Peyer's patch (tissue), 4 donors: ENCODE measurements around the gene BICRAL. TPM values are rescaled to one million over a fixed set of nuclear protein-coding genes. Genes with fewer than 3 reads are reported as not detected.
A peak's percentile ranks its signal among the peaks of the same experiment; 100 is the strongest.

ENCODE experiments used
- DNase-seq, 3 donors: peaks; one replicate each; pipeline ENCODE4 v3.0.0-alpha.2; 2017 to 2019
- H3K27ac ChIP-seq, 4 donors: fragments of 200-600 bp; sonication (generic); one replicate each; pipeline ENCODE4 v1.5.1; 2016 to 2019
- H3K27me3 ChIP-seq, 2 donors: fragments of 200-600 bp; sonication (generic); one replicate each; pipeline ENCODE4 v1.5.1; 2019
- H3K36me3 ChIP-seq, 3 donors: fragments of 200-600 bp; sonication (generic); one replicate each; pipeline ENCODE4 v1.5.1; 2016 to 2019
- H3K4me1 ChIP-seq, 4 donors: fragments of 200-600 bp; sonication (generic); one replicate each; pipeline ENCODE4 v1.5.1; 2016 to 2019
- H3K4me3 ChIP-seq, 4 donors: fragments of 200-600 bp; sonication (generic); 1 replicate in 3 of 4; 2 replicates in 1 of 4; pipeline ENCODE4 v1.5.1; 2016 to 2019; ENCODE audit warnings: mild to moderate bottlenecking in 1 of 4
- H3K9me3 ChIP-seq, 4 donors: fragments of 200-600 bp; sonication (generic); one replicate each; pipeline ENCODE4 v1.5.1; 2016 to 2019; ENCODE audit warnings: mild to moderate bottlenecking in 1 of 4
- POLR2A ChIP-seq, 2 donors: fragments of 450-650 bp; IDR thresholded peaks; one replicate each; pipeline ENCODE4 v1.5.1; 2017; ENCODE audit warnings: antibody characterized with exemption in 2 of 2, mild to moderate bottlenecking in 2 of 2, moderate library complexity in 2 of 2
- total RNA-seq, 4 donors: library from RNA; depleted of rRNA; stranded (reverse); fragments of >200 nt; gene quantifications; one replicate each; pipeline ENCODE4 v1.1.0, GENCODE V29; 2016
- TF ChIP-seq, protein P1 (sequence below), 6 experiments: fragments of 450-650 bp in 4 of 6; fragments of 200-600 bp in 2 of 6; sonication (generic) in 1 of 6; IDR thresholded peaks; one replicate each; pipeline ENCODE4 v1.5.1; 2017 to 2019; ENCODE audit warnings: antibody characterized with exemption in 6 of 6, mild to moderate bottlenecking in 3 of 6, moderate library complexity in 1 of 6

BICRAL gene
- total RNA-seq, 4 donors from 2014 or later: 15.3 to 20.1 (median 17.1) TPM

DNA sequence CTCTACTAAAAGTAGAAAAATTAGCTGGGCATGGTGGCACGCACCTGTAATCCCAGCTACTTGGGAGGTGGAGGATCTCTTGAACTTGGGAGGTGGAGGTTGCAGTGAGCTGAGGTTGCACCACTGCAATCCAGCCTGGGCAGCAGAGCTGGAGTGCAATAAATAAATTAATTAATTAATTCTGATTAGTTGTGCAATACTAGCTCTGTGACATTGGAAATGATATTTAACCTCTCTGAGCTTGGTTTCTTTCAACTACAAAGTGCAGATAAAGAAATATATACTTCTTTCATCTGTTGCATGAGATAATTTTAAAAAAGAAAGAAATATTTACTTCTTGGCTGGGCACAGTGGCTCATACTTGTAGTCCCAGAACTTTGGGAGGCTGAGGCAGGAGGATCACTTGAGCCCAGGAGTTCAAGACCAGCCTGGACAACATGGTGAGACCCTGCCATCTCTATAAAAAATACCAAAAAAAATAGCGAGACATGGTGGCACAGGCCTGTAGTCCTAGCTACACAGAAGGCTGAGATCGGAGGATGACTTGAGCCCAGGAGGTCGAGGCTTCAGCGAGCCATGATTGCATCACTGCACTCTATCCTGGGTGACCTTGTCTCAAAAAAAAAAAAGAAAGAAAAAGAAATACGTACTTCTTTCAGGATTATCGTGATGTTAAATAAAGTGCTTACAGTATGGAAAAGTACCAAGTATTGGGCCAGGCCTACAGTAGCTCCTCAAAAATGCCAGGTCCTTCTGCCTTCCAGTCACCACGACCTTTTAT, 20.4 kb upstream of the BICRAL start:
- Histone ChIP-seq H3K4me1 (peaks cover 0 to 6% (median 0%) of the 10 kb centered on the region in 4 donors), H3K36me3 (no peaks in the 10 kb centered on the region), H3K4me3 (no peak overlapping the region), H3K27me3 (no peaks in the 10 kb centered on the region), H3K9me3 (no peaks in the 10 kb centered on the region), H3K27ac (no peak overlapping the region)
- no peak for DNase-seq
- TF ChIP-seq, protein P1, sequence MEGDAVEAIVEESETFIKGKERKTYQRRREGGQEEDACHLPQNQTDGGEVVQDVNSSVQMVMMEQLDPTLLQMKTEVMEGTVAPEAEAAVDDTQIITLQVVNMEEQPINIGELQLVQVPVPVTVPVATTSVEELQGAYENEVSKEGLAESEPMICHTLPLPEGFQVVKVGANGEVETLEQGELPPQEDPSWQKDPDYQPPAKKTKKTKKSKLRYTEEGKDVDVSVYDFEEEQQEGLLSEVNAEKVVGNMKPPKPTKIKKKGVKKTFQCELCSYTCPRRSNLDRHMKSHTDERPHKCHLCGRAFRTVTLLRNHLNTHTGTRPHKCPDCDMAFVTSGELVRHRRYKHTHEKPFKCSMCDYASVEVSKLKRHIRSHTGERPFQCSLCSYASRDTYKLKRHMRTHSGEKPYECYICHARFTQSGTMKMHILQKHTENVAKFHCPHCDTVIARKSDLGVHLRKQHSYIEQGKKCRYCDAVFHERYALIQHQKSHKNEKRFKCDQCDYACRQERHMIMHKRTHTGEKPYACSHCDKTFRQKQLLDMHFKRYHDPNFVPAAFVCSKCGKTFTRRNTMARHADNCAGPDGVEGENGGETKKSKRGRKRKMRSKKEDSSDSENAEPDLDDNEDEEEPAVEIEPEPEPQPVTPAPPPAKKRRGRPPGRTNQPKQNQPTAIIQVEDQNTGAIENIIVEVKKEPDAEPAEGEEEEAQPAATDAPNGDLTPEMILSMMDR (IDR thresholded peaks at IDR 0.05): no peak
- no peak for TF ChIP-seq POLR2A (IDR thresholded peaks at IDR 0.05)

DNA sequence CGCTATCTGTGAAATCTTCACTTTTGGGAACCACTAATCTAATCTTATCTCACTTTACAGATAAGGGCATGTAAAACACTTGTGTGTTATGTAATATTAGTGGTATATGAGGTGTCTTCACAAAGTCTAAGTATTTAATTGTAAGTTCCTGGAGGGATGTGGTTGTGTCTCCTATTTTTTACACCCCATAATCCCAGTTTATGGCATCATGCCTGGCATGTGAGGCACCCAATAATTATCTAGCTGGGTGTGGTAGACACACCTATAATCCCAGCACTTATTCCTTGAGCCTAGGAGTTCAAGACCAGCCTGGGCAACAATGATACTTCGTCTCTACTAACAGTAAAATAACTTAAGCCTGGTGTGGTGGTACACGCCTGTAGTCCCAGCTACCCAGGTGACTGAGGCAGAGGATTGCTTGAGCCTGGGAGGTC, 19.4 kb upstream of the BICRAL start:
- peak in 2 of 3 donors; percentile 65 to 71 for DNase-seq
- Histone ChIP-seq H3K4me1 (peaks cover 0 to 6% (median 0%) of the 10 kb centered on the region in 4 donors), H3K36me3 (no peaks in the 10 kb centered on the region), H3K27me3 (no peaks in the 10 kb centered on the region), H3K9me3 (no peaks in the 10 kb centered on the region), H3K4me3 (no peak overlapping the region), H3K27ac (peak overlapping the region in 3 of 4 donors; percentile 15 to 79 (median 78))
- no peak for TF ChIP-seq POLR2A (IDR thresholded peaks at IDR 0.05)
- TF ChIP-seq, protein P1 (IDR thresholded peaks at IDR 0.05): no peak

DNA sequence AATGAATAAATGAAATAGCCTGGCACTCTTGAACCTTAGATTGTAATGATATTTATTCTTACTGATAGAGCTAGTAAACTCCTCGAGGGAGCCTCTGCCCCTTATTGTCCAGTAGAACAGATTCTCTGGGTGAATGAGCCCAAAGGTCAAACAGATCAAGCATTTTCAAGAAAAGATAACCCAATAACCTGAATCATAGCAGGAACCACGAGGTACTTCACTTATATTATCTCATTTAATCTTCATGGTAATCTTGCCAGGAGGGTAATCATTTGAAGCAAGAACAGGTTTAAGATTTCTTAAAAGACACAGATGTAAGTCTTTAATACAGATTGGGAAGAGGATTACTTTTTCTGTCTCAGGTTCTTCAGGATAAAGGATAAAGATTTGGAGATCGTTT, 18.9 kb upstream of the BICRAL start:
- no peaks in the 10 kb centered on the region for H3K9me3 ChIP-seq
- no peak for DNase-seq
- H3K36me3 ChIP-seq: no peaks in the 10 kb centered on the region
- no peaks in the 10 kb centered on the region for H3K27me3 ChIP-seq
- peak overlapping the region in 3 of 4 donors; percentile 15 to 79 (median 78) for H3K27ac ChIP-seq
- H3K4me1 ChIP-seq: peaks cover 0 to 6% (median 0%) of the 10 kb centered on the region in 4 donors
- no peak for TF ChIP-seq POLR2A (IDR thresholded peaks at IDR 0.05)
- TF ChIP-seq, protein P1 (IDR thresholded peaks at IDR 0.05): no peak
- H3K4me3 ChIP-seq: no peak overlapping the region

DNA sequence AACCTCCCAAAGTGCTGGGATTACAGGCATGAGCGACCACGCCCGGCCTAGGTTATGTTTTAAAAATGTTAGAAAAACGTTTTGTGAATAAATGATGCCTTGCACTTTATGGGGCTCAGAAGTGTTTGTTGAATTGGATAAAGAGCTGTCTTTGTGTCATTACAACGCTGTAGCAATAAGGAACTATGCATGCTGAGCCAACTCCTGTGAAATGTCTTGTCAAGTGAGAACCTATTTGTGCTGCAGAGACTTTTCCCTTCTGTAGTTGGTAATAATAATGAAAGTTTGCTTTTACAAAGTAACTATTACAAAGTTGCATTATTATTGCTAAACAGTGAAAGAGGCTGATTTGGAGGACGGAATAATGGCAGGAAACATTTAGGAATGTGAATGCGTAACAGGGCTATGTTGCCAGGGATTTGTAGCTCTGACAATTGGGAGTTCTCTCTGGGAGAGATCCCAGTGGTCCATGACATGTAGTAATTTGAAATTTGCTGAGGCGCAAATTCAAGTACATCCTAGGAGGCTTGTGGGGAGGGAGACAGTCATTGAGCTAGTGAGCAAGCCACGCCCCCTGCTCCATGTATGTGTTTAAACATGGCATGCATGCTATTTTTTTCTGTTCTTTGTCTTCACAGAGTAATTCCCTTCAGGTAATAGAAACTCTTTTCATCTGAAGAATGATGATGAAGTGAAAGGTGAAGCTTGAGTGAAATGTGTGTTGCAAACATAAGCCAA, 16.8 kb upstream of the BICRAL start:
- Histone ChIP-seq H3K36me3 (no peaks in the 10 kb centered on the region), H3K9me3 (no peaks in the 10 kb centered on the region), H3K4me3 (no peak overlapping the region), H3K4me1 (peaks cover 0 to 6% (median 0%) of the 10 kb centered on the region in 4 donors), H3K27me3 (no peaks in the 10 kb centered on the region), H3K27ac (no peak overlapping the region)
- TF ChIP-seq POLR2A (IDR thresholded peaks at IDR 0.05): no peak
- TF ChIP-seq, protein P1 (IDR thresholded peaks at IDR 0.05): no peak
- DNase-seq: no peak

DNA sequence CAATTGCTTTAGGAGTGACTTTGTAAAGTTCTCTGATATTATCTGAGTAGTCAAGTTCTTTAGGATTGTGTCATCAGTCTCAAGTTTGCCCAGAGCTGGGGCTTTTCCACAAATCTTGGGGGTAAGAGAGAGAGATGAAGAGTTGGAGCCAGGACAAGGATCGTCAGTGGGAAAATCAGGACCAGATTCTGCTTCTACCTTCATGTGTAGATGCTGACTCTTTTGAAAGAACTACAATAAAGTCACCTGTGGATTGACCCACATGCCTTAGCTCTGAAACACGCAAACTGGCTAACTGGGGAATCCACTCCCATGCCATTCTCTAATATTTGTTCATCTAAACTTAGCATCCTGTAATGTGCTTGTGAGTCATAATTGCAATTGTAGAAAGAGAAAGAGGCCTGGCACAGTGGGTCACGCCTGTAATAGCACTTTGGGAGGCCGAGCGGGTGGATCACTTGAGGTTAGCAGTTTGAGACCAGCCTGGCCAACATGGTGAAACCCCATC, 15.6 kb upstream of the BICRAL start:
- H3K4me1 ChIP-seq: peaks cover 0 to 8% (median 3%) of the 10 kb centered on the region in 4 donors
- TF ChIP-seq, protein P1 (IDR thresholded peaks at IDR 0.05): no peak
- no peak for TF ChIP-seq POLR2A (IDR thresholded peaks at IDR 0.05)
- H3K27me3 ChIP-seq: no peaks in the 10 kb centered on the region
- no peaks in the 10 kb centered on the region for H3K9me3 ChIP-seq
- peak in 1 of 3 donors; percentile 42 for DNase-seq
- no peak overlapping the region for H3K27ac ChIP-seq
- H3K4me3 ChIP-seq: no peak overlapping the region
- no peaks in the 10 kb centered on the region for H3K36me3 ChIP-seq
